Right atrium auricular region (tissue), 2 donors: ENCODE measurements around the gene SAMD1. TPM values are rescaled to one million over a fixed set of nuclear protein-coding genes. Genes with fewer than 3 reads are reported as not detected.
A peak's percentile ranks its signal among the peaks of the same experiment; 100 is the strongest.
"Not testable (repeated sequence)": the region's sequence is repeated elsewhere in the genome, so short reads cannot be mapped to it uniquely, and the experiment has no call there.

Source experiments
- DNase-seq: peaks from one replicate; pipeline ENCODE4 v3.0.0-alpha.2; 2019; ENCODE audit warnings: low spot score
- H3K27ac ChIP-seq, 2 donors: fragments of 200-600 bp; sonication (generic); 1 replicate in 1 of 2; 2 replicates in 1 of 2; pipeline ENCODE4 v1.5.1; 2016 to 2019
- H3K27me3 ChIP-seq, 2 donors: fragments of 200-600 bp; sonication (generic); one replicate each; pipeline versions ENCODE4 v1.5.1 to v1.6.0; 2017 to 2019
- H3K36me3 ChIP-seq: fragments of 200-600 bp; sonication (generic); one replicate; pipeline ENCODE4 v1.5.1; 2016
- H3K4me1 ChIP-seq, 2 donors: fragments of 200-600 bp; sonication (generic); one replicate each; pipeline versions ENCODE4 v1.5.1 to v1.6.0; 2017 to 2019
- H3K4me3 ChIP-seq, 2 donors: fragments of 200-600 bp; sonication (generic); 1 replicate in 1 of 2; 2 replicates in 1 of 2; pipeline ENCODE4 v1.5.1; 2017 to 2019; ENCODE audit warnings: mild to moderate bottlenecking in 1 of 2, moderate library complexity in 1 of 2
- H3K9me3 ChIP-seq, 2 donors: fragments of 200-600 bp; sonication (generic); one replicate each; pipeline ENCODE4 v1.5.1; 2019
- CTCF ChIP-seq, 2 donors: fragments of 200-600 bp; sonication (generic); IDR thresholded peaks; one replicate each; pipeline ENCODE4 v1.5.1; 2019; ENCODE audit warnings: antibody characterized with exemption in 2 of 2
- total RNA-seq, 2 donors: library from RNA; depleted of rRNA; stranded (reverse); fragments of >200 nt; gene quantifications; one replicate each; pipeline ENCODE4 v1.1.0, GENCODE V29; 2016

Gene SAMD1
- total RNA-seq, 2 donors from 2014 or later: 20.2 to 38.2 TPM

- peak; percentile 72 for DNase-seq
Observed at GRCh38 chr19:14042659-14043608, 47.6 kb downstream of the SAMD1 start.

GRCh38 chr19:14039181-14039580 is 51.4 kb downstream of the SAMD1 start:
- no peak for TF ChIP-seq CTCF (IDR thresholded peaks at IDR 0.05)
- H3K4me1 ChIP-seq: peaks cover 0 to 13% of the 10 kb centered on the region in 2 donors
- no peak for DNase-seq
- no peaks in the 10 kb centered on the region for H3K36me3 ChIP-seq
- H3K4me3 ChIP-seq: no peak overlapping the region
- no peaks in the 10 kb centered on the region for H3K27me3 ChIP-seq
- H3K27ac ChIP-seq: no peak overlapping the region
- no peaks in the 10 kb centered on the region for H3K9me3 ChIP-seq

More at GRCh38 chr19:14042659-14043608, 47.6 kb downstream of the SAMD1 start:
- H3K27me3 ChIP-seq, H3K36me3 ChIP-seq, H3K4me3 ChIP-seq, H3K9me3 ChIP-seq: not testable (repeated sequence)
- peaks cover 0 to 13% of the 10 kb centered on the region in 2 donors for H3K4me1 ChIP-seq
- peak in 1 of 2 donors; percentile 68 for TF ChIP-seq CTCF (IDR thresholded peaks at IDR 0.05)
- H3K27ac ChIP-seq: peak overlapping the region in 1 of 2 donors; percentile 46

Other genes with a start within 250 kb of the SAMD1 start
- gene NANOS3, start 213.6 kb downstream of the SAMD1 start, total RNA-seq: not detected
- gene BRME1, start 184.6 kb downstream of the SAMD1 start, total RNA-seq: under 1 TPM; 0.28 to 0.70 TPM
- gene CC2D1A, start 184.6 kb downstream of the SAMD1 start, total RNA-seq: 10 to 100 TPM; 16.1 to 22.6 TPM
- gene PODNL1, start 152.3 kb downstream of the SAMD1 start, total RNA-seq: 1 to 10 TPM in 1 of 2 donors, under 1 TPM in 1; 0.47 to 1.1 TPM
- gene DCAF15, start 138.2 kb downstream of the SAMD1 start, total RNA-seq: 10 to 100 TPM; 10.6 to 12.2 TPM
- gene RFX1, start 84.4 kb downstream of the SAMD1 start, total RNA-seq: 1 to 10 TPM; 3.2 to 5.2 TPM
- gene RLN3, start 62.6 kb downstream of the SAMD1 start, total RNA-seq: not detected
- gene IL27RA, start 59.0 kb downstream of the SAMD1 start, total RNA-seq: 1 to 10 TPM; 3.5 to 3.7 TPM
- under 1 TPM; 0.28 to 0.37 TPM for gene PALM3, start 28.7 kb downstream of the SAMD1 start, total RNA-seq
- gene MISP3, start 18.0 kb downstream of the SAMD1 start, total RNA-seq: 10 to 100 TPM in 1 of 2 donors, 1 to 10 TPM in 1; 8.7 to 12.1 TPM
- not detected for gene C19orf67, start 5.0 kb downstream of the SAMD1 start, total RNA-seq
- 100 to 1,000 TPM; 144 to 185 TPM for gene PRKACA, start 27.0 kb upstream of the SAMD1 start, total RNA-seq
- 1 to 10 TPM in 1 of 2 donors, under 1 TPM in 1; 0.43 to 1.4 TPM for gene ASF1B, start 45.8 kb upstream of the SAMD1 start, total RNA-seq
- 10 to 100 TPM; 21.0 to 31.2 TPM for gene ADGRL1, start 115.4 kb upstream of the SAMD1 start, total RNA-seq